HG02571 (cell line): ENCODE data around the gene KIRREL2.
"Not testable (repeated sequence)": the region's sequence is repeated elsewhere in the genome, so short reads cannot be mapped to it uniquely, and the experiment has no call there.

Source experiments
- ATAC-seq: cut with Tn5 transposase; IDR thresholded peaks from one replicate; pipeline ENCODE4 v1.9.1; 2021; ENCODE audit warnings: mild to moderate bottlenecking, moderate library complexity; ENCODE audit not compliant: unreplicated experiment

Gene KIRREL2

DNA sequence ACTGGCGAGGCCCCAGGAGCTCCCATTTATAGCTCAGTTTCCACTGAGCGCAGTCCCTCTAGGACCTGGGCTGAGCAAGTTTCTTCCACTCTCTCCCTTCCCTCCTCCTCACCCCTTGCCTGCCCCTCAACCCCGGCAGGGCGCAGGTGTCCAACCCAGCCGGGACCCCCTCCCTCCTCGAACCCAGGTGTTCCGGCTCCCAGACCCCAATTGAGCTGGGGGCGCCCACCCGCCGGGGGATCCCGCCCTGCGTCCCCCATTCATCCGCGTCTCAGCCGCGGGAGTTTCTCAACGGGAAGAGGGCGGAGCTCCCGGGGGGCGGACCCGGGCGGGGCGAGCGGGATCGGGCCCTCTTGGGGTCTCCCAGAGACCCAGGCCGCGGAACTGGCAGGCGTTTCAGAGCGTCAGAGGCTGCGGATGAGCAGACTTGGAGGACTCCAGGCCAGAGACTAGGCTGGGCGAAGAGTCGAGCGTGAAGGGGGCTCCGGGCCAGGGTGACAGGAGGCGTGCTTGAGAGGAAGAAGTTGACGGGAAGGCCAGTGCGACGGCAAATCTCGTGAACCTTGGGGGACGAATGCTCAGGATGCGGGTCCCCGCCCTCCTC lies at the start of gene KIRREL2:
KIRREL2 (plus strand) TSS at position 366 of the 604 bp plus-strand sequence; CDS start at position 575, 209 bp downstream.
- no peak for ATAC-seq

DNA sequence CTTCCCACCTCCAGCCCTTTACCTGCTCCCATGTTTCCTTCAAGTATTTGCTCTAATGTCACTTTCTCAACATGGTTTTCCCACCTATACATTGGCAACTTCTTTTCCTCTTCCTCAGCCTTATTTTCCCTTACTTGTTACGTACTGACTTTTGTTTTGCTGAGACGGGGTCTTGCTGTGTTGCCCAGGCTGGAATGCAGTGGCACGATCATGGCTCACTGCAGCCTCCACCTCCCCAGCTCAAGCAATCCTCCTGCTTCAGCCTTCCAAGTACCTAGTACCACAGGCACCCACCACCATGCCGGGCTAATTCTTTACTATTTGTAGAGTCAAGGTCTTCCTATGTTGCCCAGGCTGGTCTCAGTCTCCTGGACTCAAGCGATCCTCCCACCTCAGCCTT lies 49.1 kb upstream of the KIRREL2 start:
- no peak for ATAC-seq

GRCh38 chr19:35811317-35812219 lies 45.1 kb upstream of the KIRREL2 start:
- no peak for ATAC-seq

- ATAC-seq: no peak
Observed at GRCh38 chr19:35812220-35813042, 44.3 kb upstream of the KIRREL2 start, which contains the start of gene PRODH2. TSS of gene PRODH2 (minus strand) at chr19:35812845. CDS start at chr19:35812805, 40 bp downstream.

DNA sequence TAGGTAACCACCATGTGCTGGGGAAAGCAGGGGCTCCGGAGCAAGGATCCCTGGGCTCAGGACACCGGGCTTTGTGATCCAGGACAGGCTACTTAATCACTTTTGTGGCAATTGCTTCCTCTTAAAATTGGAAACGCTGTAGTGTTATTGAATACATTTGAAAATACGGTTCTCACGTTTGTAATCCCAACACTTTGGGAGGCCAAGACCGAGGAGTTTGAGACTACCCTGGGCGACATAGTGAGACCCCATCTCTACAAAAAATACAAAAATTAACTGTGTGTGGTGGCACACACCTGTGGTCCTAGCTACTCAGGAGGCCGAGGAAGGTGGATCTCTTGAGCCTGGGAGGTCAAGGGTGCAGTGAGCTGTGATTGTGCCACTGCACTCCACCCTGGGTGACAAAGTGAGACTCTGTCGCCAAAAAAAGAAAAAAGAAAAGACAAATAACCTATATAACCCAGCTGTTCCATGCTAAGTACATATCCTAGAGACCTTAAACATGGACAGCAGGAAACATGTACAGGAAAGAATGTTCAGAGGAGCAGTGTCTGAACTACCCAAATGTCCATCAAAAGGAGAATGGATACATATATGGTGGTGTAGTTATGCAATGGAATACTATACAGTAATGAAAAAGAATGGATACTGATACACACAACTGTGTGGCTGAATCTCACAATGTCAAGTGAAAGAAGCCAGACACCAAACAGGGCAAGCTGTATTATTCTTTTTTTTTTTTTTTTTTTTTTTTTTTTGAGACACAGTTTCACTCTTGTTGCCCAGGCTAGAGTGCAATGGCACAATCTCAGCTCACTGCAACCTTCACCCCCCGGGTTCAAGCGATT lies 43.4 kb upstream of the KIRREL2 start:
- ATAC-seq: no peak

- no peak for ATAC-seq
Observed at GRCh38 chr19:35816262-35816661, 40.4 kb upstream of the KIRREL2 start.

GRCh38 chr19:35816846-35817245 lies 39.9 kb upstream of the KIRREL2 start:
- ATAC-seq: no peak

DNA sequence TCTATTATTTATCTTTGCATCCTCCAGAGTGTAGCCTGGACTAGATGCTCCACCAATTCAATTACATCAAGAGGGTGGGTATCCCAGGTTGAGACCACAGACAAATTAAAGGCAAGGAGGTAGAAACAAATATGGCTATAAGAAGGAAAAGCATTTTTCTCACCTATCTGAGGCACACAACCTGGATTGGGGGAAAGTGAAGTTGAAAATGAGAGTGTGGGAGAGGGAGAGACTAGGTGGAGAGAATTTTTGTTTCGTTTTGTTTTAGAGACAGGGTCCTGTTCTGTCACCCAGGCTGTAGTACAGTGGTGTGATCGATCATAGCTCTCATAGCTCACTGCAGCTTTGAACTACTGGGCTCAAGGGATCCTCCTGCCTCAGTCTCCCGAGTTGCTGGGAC lies 38.3 kb upstream of the KIRREL2 start:
- no peak for ATAC-seq

DNA sequence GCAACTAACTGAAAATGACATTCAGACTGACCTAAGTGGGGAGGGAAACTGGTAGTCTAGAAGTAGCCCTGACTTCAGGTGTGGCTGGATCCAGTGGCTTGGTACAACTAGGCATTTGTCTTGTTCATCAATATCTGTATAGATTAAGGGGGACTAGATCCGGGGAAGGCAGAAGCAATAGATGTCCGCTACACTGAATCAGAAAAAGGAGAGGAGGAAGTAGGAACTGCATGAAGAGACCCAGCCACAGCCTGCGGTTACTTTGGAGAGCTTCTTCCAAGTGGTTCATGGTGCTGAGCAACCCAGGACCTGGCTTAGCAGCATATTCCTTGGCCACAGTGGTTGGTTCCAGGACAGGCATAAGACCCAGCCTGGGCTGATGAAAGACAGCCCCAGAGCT lies 34.1 kb upstream of the KIRREL2 start:
- ATAC-seq: no peak

GRCh38 chr19:35824150-35824549 lies 32.6 kb upstream of the KIRREL2 start:
- no peak for ATAC-seq

GRCh38 chr19:35828692-35829301 lies 27.9 kb upstream of the KIRREL2 start:
- no peak for ATAC-seq

DNA sequence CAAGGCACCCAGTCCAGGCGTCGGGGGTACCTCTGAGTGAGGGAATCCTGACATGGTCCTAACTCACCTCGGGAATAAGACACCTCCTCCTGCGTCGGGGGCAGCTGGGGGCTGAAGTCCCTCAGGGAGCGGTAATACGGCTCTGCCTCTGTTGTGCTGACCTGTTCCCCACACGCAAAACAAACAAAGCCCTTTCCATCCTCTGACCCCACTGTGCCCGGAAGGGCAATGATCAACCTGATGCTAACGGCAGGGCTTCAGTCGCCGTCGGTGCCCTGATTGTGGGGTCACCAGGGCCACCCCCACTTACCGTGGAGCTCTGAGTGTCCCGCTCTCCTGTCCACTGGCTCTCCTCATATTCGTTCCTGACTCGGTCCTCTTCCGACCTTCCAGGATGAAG lies 25.7 kb upstream of the KIRREL2 start:
- no peak for ATAC-seq

DNA sequence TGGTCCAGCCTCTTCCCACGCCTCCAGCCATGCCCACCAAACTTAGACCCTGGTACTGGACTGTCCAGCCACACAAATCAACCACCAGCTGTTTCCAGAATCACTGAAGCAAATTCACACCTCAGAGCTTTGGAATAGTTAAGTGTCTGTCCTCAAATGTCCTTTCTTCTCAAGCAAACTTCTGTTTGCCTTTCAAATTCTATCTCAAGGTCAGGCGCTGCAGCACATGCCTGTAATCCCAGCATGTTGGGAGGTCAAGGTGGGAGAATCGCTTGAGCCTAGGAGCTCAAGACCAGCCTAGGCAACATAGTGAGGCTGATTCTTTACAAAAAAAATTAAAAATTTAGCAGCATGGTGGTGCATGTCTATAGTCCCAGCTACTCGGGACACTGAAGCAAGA lies 24.7 kb upstream of the KIRREL2 start:
- ATAC-seq: no peak

DNA sequence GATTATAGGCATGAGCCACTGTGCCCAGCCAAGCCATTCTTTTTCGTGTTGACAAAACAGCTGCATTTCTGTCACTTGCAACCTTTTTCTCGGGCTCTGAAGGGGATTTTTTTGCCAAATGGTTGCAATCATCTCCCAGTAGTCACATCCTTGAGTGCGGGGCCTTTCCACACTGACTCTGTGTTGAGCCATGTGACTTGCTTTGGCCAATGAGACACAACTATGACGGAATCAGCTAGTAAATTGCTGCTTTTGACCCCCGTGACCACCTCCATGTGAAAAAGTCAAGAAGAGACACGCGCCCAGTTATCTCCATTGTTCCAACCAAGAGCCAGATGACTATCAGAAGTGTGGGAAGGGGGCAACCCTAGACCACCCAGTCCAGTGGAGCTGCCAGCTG lies 22.7 kb upstream of the KIRREL2 start:
- ATAC-seq: no peak

- not testable (repeated sequence) for ATAC-seq
Observed at GRCh38 chr19:35836096-35836495, 20.6 kb upstream of the KIRREL2 start.

DNA sequence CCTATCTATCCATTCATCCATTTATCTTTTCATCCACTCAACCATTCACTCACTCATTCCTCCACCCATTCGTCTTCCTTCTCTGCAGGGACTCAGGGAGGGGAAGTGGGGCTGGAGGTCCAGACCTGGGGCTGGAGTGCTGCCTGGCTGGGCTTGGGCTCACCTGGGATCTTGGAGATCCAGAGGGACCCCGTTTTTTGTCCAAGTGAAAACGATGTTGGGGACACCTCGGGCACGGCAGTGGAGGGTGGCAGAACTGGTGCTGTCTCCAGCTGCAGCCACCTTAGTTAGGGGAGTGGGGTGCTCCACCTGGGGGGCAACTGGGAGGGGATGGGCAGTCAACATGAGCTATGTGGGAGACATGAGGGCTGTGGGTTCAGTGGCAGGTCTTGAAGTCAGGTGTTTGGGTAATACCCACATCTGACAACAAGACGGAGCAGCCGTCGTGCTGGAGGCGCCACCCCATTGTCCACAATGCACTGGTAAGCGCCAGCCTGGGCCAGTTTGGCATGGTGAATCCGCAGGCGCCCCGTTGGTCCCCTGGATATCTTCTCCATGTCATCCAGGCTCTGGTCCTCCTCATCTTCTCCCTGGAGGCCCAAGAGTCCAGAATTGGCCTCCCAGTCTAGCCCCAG lies 14.6 kb upstream of the KIRREL2 start:
- ATAC-seq: no peak

- no peak for ATAC-seq
Observed at GRCh38 chr19:35842666-35843272, 13.9 kb upstream of the KIRREL2 start.

DNA sequence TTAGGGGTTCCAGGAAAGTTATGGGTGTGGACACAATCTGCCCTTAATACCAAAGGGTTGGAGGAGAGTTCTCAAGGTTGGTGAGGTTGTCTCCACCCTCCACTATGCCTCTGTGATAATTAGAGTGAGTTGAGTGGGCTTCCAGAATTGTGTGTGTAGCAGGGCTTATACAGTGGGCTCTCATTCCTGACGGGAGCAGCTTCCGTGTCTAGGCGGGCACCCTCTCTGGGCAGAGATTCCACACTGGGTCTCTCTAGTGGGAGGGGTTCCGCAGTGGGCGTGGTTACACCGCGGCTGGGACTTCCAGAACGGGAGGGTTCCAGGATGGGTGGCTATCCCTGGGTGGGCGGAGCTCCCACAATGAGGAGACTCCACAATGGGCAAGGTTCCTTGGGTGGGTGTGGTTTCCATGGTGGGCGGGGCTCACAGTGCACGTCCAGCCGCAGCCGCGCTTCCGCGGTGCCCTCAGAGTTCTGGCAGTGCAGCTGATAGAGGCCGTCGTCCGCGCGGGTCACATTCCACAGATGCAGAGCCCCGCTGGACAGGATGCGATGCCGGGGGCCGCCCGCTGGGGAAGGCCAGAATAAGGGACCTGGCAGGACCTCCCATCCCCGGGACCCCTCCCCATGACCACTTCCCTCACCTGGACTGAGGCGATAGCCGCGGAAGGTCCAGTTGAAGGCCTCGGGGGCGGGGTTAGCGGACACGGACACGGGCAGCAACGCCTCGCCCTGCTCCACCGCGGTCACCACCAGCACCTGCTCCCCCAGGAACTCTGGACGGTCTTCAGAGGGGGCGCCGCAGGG lies 12.8 kb upstream of the KIRREL2 start:
- ATAC-seq: no peak
